ENCODE measurements around the gene TEX47.

- TF ChIP-seq CTCF (IDR thresholded peaks at IDR 0.05) (no peak), POLR2A (IDR thresholded peaks at IDR 0.05) (no peak)
Measured at GRCh38 chr7:88772776-88773175, 22.8 kb downstream of the TEX47 start.

All from thyroid gland (tissue), 4 donors.